Uterus (tissue), 4 donors: Measurements from ENCODE around the gene CDH15. TPM values are rescaled to one million over a fixed set of nuclear protein-coding genes. Genes with fewer than 3 reads are reported as not detected.
"Not testable (repeated sequence)": the region's sequence is repeated elsewhere in the genome, so short reads cannot be mapped to it uniquely, and the experiment has no call there.

ENCODE experiments used
- DNase-seq, 2 donors: peaks; one replicate each; pipeline ENCODE4 v3.0.0-alpha.2; 2019 to 2020
- H3K27ac ChIP-seq, 2 donors: fragments of 200-600 bp; sonication (generic); 1 replicate in 1 of 2; 2 replicates in 1 of 2; pipeline ENCODE4 v1.5.1; 2016 to 2018
- H3K27me3 ChIP-seq, 2 donors: fragments of 200-600 bp; sonication (generic); one replicate each; pipeline ENCODE4 v1.5.1; 2018 to 2019; ENCODE audit warnings: control low read depth in 1 of 2
- H3K36me3 ChIP-seq, 2 donors: fragments of 200-600 bp; sonication (generic); one replicate each; pipeline ENCODE4 v1.5.1; 2019; ENCODE audit warnings: control low read depth in 1 of 2
- H3K4me1 ChIP-seq, 2 donors: fragments of 200-600 bp; sonication (generic); one replicate each; pipeline ENCODE4 v1.5.1; 2018 to 2019; ENCODE audit warnings: control low read depth in 1 of 2
- H3K4me3 ChIP-seq, 2 donors: fragments of 200-600 bp; sonication (generic); 1 replicate in 1 of 2; 2 replicates in 1 of 2; pipeline ENCODE4 v1.5.1; 2018 to 2019; ENCODE audit warnings: mild to moderate bottlenecking in 1 of 2
- H3K9me3 ChIP-seq, 2 donors: fragments of 200-600 bp; sonication (generic); one replicate each; pipeline ENCODE4 v1.5.1; 2019; ENCODE audit warnings: control low read depth in 1 of 2
- CTCF ChIP-seq, 4 experiments: fragments of 200-600 bp in 2 of 4; fragments of 450-650 bp in 2 of 4; sonication (generic) in 2 of 4; IDR thresholded peaks; one replicate each; pipeline ENCODE4 v1.5.1; 2016 to 2019; ENCODE audit warnings: antibody characterized with exemption in 4 of 4, mild to moderate bottlenecking in 2 of 4, moderate library complexity in 1 of 4
- POLR2A ChIP-seq, 2 donors: fragments of 450-650 bp; IDR thresholded peaks; one replicate each; pipeline ENCODE4 v1.6.1; 2016; ENCODE audit warnings: antibody characterized with exemption in 2 of 2, mild to moderate bottlenecking in 1 of 2, moderate library complexity in 1 of 2
- intact Hi-C: fragments of 100-400 bp; cut with DNase I; formaldehyde crosslinking; loops from one replicate; pipeline ENCODE4 v1.15.1; 2023; ENCODE audit warnings: low total_unique reads
- total RNA-seq, 4 donors: library from RNA; depleted of rRNA in 3 of 4; stranded (reverse); fragments of >200 nt in 3 of 4; gene quantifications; one replicate each; pipeline versions ENCODE4 v1.1.0 to v1.2.4, GENCODE V29; 2014 to 2023
- donor health status: DM: yes; HTN: yes; CAD: no.

Gene CDH15
- total RNA-seq, 4 donors from 2014 or later: 0.21 TPM; not detected in 3

- intact Hi-C loops: no loop called here
- H3K4me1 ChIP-seq: no peaks in the 10 kb centered on the region
- no peak for DNase-seq
- no peaks in the 10 kb centered on the region for H3K27me3 ChIP-seq
- no peaks in the 10 kb centered on the region for H3K9me3 ChIP-seq
- no peaks in the 10 kb centered on the region for H3K36me3 ChIP-seq
- H3K4me3 ChIP-seq: no peak overlapping the region
- H3K27ac ChIP-seq: no peak overlapping the region
- TF ChIP-seq CTCF (IDR thresholded peaks at IDR 0.05) (no peak), POLR2A (IDR thresholded peaks at IDR 0.05) (no peak)
These were observed 13.1 kb downstream of the CDH15 start for GRCh38 chr16:89184677-89184932.

GRCh38 chr16:89184933-89185794, 13.6 kb downstream of the CDH15 start:
- H3K36me3 ChIP-seq: no peaks in the 10 kb centered on the region
- intact Hi-C loops: no loop called here
- H3K27ac ChIP-seq: no peak overlapping the region
- DNase-seq: no peak
- no peaks in the 10 kb centered on the region for H3K9me3 ChIP-seq
- H3K4me1 ChIP-seq: no peaks in the 10 kb centered on the region
- no peak overlapping the region for H3K4me3 ChIP-seq
- no peak for TF ChIP-seq POLR2A (IDR thresholded peaks at IDR 0.05)
- no peak for TF ChIP-seq CTCF (IDR thresholded peaks at IDR 0.05)
- H3K27me3 ChIP-seq: no peaks in the 10 kb centered on the region

- H3K4me1 ChIP-seq, DNase-seq, H3K27me3 ChIP-seq, H3K9me3 ChIP-seq, H3K36me3 ChIP-seq, H3K27ac ChIP-seq, intact Hi-C loops, H3K4me3 ChIP-seq: not testable (repeated sequence)
These were observed 14.5 kb downstream of the CDH15 start for GRCh38 chr16:89185887-89186592.

GRCh38 chr16:89186593-89187031, 15.1 kb downstream of the CDH15 start:
- H3K27me3 ChIP-seq, H3K4me1 ChIP-seq, H3K4me3 ChIP-seq, H3K27ac ChIP-seq, H3K36me3 ChIP-seq, H3K9me3 ChIP-seq, intact Hi-C loops, DNase-seq: not testable (repeated sequence)

- no peak for DNase-seq
- no peaks in the 10 kb centered on the region for H3K27me3 ChIP-seq
These were observed 15.7 kb downstream of the CDH15 start for GRCh38 chr16:89187032-89187769.

More at GRCh38 chr16:89187032-89187769, 15.7 kb downstream of the CDH15 start:
- H3K4me3 ChIP-seq: no peak overlapping the region
- TF ChIP-seq POLR2A (IDR thresholded peaks at IDR 0.05): no peak
- TF ChIP-seq CTCF (IDR thresholded peaks at IDR 0.05): no peak
- intact Hi-C loops: no loop called here
- peaks cover 0 to 7% of the 10 kb centered on the region in 2 donors for H3K4me1 ChIP-seq
- H3K9me3 ChIP-seq: no peaks in the 10 kb centered on the region
- no peaks in the 10 kb centered on the region for H3K36me3 ChIP-seq
- H3K27ac ChIP-seq: no peak overlapping the region
